Activated CD4-positive, CD25-positive, alpha-beta regulatory T cell treated with anti-CD3 and anti-CD28 coated beads, Interleukin-2, amount 50 U/mL, for 72 hours (primary cell): Measurements from ENCODE around the gene ADIPOQ.
A peak's percentile ranks its signal among the peaks of the same experiment; 100 is the strongest.
"Not testable (repeated sequence)": the region's sequence is repeated elsewhere in the genome, so short reads cannot be mapped to it uniquely, and the experiment has no call there.

Source experiments
- DNase-seq: peaks from one replicate; pipeline ENCODE4 v3.0.0; 2021

The ADIPOQ gene

DNA sequence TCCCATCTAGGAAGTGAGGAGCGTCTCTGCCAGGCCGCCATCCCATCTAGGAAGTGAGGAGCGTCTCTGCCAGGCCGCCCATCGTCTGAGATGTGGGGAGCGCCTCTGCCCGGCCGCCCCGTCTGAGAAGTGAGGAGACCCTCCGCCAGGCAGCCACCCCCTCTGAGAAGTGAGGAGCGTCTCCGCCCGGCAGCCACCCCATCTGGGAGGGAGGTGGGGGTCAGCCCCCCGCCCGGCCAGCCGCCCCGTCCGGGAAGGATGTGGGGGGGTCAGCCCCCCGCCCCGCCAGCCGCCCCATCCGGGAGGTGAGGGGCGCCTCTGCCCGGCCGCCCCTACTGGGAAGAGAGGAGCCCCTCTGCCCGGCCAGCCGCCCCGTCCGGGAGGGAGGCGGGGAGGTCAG, 31.3 kb downstream of the ADIPOQ start:
- not testable (repeated sequence) for DNase-seq

DNA sequence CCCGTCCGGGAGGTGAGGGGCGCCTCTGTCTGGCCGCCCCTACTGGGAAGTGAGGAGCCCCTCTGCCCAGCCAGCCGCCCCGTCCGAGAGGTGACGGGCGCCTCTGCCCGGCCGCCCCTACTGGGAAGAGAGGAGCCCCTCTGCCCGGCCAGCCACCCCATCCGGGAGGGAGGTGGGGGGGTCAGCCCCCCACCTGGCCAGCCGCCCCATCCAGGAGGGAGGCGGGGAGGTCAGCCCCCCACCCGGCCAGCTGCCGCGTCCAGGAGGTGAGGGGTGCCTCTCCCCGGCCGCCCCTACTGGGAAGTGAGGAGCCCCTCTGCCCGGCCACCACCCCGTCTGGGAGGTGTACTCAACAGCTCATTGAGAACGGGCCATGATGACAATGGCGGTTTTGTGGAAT, 31.7 kb downstream of the ADIPOQ start:
- DNase-seq, result not testable (repeated sequence)

- not testable (repeated sequence) for DNase-seq
These were observed 32.3 kb downstream of the ADIPOQ start for GRCh38 chr3:186874841-186875240.

DNA sequence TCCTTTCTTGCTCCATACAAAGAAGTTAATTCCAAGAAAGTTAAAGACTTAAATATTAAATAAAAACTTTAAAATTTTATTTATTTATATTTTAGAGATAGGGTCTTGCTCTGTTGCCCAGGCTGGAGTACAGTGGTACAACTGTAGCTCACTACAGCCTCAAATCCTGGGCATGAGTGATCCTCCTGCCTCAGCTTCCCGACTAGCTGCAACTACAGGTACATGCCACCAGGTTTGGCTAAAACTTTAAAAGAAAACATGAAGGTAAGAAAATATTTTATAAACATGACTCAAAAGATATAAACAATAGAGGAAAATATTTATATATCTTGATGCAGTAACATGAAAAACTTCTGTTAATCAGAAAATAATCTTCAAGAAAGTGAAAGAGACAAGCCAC, 33.2 kb downstream of the ADIPOQ start:
- no peak for DNase-seq

GRCh38 chr3:186879781-186880180, 37.3 kb downstream of the ADIPOQ start:
- no peak for DNase-seq

DNA sequence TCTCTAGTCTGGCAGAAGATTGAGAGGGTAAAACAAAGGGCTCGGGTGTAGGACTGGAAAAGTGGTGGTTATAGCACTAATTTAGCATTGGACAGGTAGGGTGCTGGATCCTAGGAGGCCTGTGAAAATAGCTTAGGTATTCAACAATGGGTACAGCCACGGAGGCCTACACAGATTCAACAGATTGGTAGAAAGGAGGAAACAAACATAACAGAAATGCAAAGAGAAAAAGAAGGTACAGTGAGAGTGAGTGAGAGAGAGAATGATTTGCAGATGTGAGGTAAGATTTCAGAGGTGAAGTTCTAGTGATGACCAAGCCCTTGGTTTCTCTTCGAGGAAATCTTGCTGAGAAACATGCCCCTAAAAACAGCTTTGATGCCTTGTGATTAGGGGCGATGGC, 37.9 kb downstream of the ADIPOQ start:
- DNase-seq, result no peak

- DNase-seq, result no peak
These were observed 39.6 kb downstream of the ADIPOQ start for GRCh38 chr3:186882150-186882524.

GRCh38 chr3:186882881-186883685, 40.6 kb downstream of the ADIPOQ start:
- DNase-seq, result peak; percentile 40

- no peak for DNase-seq
These were observed 41.2 kb downstream of the ADIPOQ start for GRCh38 chr3:186883686-186884058.

DNA sequence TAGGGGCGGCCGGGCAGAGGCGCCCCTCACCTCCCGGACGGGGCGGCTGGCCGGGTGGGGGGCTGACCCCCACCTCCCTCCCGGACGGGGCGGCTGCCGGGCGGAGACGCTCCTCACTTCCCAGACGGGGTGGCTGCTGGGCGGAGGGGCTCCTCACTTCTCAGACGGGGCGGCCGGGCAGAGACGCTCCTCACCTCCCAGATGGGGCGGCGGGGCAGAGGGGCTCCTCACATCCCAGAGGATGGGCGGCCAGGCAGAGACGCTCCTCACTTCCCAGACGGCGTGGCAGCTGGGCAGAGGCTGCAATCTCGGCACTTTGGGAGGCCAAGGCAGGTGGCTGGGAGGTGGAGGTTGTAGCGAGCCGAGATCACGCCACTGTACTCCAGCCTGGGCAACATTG, 42.4 kb downstream of the ADIPOQ start:
- not testable (repeated sequence) for DNase-seq

DNA sequence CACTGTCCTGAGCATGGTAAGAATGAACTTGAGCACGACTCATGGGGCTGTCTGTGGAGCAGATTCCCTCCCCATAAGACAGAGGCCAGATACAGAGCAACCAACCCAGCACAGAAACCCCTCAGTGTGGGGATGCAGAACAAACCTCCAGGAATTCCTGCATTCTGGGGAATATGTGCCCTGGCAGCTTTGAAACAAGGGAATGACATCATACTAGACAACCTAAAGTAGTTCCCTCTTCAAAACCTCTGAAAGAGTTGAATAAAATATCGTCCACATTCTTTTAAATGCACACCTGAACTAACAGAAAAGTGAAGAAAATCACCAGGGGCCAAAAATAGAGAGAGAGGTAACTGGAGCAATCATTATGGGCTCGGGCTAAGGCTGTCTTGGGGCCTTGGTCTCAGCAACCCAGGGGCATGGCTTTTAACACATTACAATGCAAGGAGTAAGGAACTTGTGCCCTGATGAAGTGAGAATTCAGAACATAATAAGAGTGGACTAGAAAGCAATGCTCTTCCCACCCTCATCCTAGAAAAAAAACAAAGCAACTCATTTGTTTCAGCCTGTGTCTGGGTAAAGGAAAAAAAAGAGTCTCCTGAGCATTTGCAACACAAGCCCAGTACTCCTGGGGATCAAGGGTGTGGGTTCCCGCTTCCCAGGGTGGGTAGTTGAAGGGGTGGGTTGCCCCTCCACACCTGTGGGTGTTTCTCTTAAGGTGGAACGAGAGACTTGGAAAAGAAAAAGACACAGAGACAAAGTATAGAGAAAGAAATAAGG, 43.9 kb downstream of the ADIPOQ start:
- DNase-seq, result no peak

DNA sequence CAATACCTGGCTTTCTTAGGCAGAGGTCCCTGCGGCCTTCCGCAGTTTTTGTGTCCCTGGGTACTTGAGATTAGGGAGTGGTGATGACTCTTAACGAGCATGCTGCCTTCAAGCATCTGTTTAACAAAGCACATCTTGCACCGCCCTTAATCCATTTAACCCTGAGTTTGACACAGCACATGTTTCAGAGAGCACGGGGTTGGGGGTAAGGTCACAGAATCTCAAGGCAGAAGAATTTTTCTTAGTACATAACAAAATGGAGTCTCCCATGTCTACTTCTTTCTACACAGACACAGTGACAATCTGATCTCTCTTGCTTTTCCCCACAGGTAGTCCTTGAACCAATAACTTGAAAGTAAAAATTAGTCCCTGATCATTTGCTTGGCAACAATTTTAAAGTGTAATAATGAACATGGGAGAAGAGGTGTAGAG, 45.0 kb downstream of the ADIPOQ start:
- DNase-seq, result not testable (repeated sequence)

GRCh38 chr3:186888569-186888968, 46.1 kb downstream of the ADIPOQ start:
- DNase-seq, result no peak

DNA sequence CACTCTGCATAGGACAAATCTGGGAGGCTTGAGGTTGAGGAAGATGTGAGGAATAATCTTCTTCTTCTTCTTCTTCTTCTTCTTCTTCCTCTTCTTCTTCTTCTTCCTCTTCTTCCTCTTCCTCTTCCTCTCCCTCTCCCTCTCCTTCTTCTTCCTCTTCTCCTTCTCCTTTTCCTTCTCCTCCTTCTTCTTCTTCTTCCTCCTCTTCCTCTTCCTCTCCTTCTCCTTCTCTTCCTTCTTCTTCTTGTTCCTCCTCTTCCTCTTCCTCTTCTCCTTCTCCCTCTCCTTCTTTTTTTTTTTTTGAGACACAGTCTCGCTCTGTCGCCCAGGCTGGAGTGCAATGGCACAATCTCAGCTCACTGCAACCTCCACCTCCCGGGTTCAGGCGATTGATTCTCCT, 47.2 kb downstream of the ADIPOQ start:
- DNase-seq, result not testable (repeated sequence)

GRCh38 chr3:186890911-186891310, 48.4 kb downstream of the ADIPOQ start:
- no peak for DNase-seq

GRCh38 chr3:186893071-186893470, 50.6 kb downstream of the ADIPOQ start:
- DNase-seq, result not testable (repeated sequence)

DNA sequence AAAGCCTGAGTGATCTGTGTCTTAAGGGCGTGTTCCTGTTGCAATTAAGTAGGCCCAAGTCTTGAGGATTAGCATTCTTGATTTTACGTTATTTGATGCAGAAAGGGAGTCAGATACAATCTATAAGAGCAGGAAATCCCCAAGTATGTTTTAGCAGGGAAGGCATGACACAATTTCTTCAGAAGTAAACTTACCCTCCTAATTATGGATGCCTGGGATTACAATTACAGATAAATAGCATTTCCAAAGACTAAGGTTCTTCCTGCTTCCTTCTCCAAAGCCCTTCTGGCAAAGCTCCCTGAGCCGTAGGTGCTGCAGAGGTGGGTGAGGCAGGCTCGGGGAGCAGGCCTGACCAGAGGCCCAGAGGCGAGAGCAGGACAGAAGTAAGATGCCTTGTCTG, 52.9 kb downstream of the ADIPOQ start:
- DNase-seq, result no peak

GRCh38 chr3:186896006-186896405, 53.5 kb downstream of the ADIPOQ start:
- DNase-seq, result no peak

GRCh38 chr3:186896875-186897274, 54.4 kb downstream of the ADIPOQ start:
- DNase-seq, result no peak

DNA sequence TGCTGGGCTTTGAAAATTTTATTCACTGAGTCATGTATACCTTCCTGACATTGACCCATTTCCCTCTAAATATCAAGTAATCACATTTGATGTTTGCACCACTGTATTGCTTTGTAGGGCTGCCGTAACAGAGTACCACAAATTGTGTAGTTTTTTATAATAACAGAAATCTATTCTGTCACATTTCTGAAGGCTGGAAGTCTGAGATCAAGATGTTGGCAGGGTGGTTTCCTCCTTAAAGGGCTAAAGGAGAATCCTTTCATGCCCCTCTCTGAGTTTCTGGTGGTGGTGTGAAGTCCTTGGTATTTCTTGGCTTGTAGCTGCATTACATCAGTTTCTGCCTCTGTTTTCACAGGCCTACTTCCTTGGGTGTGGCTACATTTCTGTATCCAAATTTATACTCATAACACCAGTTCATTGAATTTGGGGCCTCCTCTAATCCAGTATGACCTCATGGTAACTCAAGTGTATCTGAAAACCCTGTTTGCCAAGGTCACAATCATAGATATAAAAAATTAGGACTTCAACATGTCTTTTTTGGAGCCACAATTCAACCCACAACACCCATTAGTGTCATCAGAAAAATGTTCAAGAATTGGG, 58.7 kb downstream of the ADIPOQ start:
- no peak for DNase-seq

DNA sequence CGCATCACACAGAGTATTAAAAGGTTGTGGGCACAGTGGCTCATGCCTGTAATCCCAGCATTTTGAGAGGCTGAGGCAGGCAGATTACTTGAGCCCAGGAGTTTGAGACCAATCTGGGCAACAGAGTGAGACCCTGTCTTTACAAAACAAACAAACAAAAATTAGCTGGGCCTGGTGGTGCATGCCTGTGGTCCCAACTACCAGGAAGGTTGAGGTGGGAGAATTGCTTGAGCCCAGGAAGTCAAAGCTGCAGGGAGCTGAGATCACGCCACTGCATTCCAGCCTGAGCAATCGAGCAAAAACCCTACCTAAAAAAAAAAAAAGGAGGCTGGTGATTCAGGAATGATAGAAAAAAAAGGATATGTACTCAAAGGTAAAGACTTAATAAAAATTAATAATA, 59.6 kb downstream of the ADIPOQ start:
- DNase-seq, result no peak

DNA sequence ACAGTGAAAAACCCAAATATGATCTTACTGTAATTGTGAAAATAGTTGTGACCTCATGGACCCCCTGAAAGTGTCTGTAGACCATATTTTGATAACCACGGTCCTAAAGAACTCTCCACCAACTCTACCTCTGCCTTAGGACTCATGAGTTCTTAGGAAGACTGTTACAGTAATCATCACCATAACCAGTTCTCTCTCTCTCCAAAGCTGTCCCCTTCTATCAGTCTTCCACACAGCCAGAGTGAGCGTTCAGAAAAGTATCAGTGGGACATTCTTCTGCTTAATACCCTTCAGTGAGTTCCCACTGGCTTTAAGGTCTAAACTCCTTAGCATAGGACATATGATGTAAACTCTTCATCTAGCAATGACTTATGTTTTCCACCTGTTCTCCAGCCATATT, 60.2 kb downstream of the ADIPOQ start:
- DNase-seq, result no peak

GRCh38 chr3:186903676-186904075, 61.2 kb downstream of the ADIPOQ start:
- DNase-seq, result not testable (repeated sequence)

DNA sequence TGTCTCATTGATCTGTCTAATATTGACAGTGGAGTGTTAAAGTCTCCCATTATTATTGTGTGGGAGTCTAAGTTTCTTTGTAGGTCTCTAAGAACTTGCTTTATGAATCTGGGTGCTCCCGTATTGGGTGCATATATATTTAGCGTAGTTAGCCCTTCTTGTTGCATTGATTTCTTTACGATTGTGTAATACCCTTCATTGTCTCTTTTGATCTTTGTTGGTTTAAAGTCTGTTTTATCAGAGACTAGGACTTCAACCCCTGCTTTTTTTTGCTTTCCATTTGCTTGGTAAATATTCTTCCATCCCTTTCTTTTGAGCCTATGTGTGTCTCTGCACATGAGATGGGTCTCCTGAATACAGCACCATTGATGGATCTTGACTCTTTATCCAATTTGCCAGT, 64.6 kb downstream of the ADIPOQ start:
- DNase-seq, result not testable (repeated sequence)
